ENCODE data around the gene CERS6. TPM values are rescaled to one million over a fixed set of nuclear protein-coding genes. Genes with fewer than 3 reads are reported as not detected.
"Not testable (repeated sequence)": the region's sequence is repeated elsewhere in the genome, so short reads cannot be mapped to it uniquely, and the experiment has no call there.

Gene CERS6
- total and polyA plus RNA-seq, 2 donors = 9.3 to 45.2 TPM

DNA sequence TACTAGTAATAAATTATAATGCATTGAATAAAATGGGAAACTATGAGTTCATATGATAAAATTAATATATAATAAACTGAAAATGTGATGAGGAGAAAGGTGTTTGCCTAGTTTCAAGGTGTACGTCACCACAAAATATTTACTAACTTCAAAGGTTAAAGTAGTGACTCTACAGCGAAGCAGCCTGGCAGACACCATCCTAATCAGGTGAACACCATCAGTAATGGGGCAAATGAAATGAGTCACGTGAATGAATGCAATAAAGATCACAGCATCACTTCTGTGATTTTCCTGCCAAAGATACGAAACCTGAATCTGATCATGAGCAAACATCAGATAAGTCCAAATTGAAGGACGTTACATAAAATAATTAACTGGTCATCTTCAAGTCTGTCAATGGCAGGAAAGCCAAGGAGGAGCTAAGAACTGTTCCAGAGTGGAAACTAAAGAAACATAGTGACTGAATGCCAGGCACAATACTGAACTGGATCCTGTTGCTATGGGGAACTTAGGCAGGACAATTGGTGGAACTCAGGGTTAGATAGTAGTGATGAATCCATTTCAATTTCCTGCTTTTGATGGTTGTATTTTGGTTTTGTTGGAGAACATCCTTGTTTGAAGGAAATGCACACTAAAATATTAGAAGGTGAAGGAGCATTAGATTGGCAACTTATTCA is 334.3 kb downstream of the CERS6 start:
- Histone ChIP-seq H3K27ac (ENCODE audit: low read depth) (no peak overlapping the region), H3K36me3 (ENCODE audit: insufficient read depth) (no peaks in the 10 kb centered on the region), H3K4me1 (ENCODE audit: insufficient read depth) (no peaks in the 10 kb centered on the region), H3K4me3 (ENCODE audit: low read depth, low read length) (no peak overlapping the region)
- DNase-seq (ENCODE audit: extremely low spot score) = no peak
- WGBS = 83% methylated on average over 5 of the region's 5 CpGs

DNA sequence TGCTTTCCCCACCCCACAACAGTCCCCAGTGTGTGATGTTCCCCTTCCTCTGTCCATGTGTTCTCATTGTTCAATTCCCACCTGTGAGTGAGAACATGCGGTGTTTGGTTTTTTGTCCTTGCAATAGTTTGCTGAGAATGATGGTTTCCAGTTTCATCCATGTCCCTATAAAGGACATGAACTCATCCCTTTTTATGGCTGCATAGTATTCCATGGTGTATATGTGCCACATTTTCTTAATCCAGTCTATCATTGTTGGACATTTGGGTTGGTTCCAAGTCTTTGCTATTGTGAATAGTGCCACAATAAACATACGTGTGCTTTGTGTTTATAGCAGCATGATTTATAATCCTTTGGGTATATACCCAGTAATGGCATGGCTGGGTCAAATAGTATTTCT is 335.1 kb downstream of the CERS6 start:
- DNase-seq (ENCODE audit: extremely low spot score); H3K4me3 ChIP-seq (ENCODE audit: low read depth, low read length); H3K4me1 ChIP-seq (ENCODE audit: insufficient read depth); H3K27ac ChIP-seq (ENCODE audit: low read depth); H3K36me3 ChIP-seq (ENCODE audit: insufficient read depth): not testable (repeated sequence)
- 80% methylated on average over 2 of the region's 2 CpGs for WGBS

DNA sequence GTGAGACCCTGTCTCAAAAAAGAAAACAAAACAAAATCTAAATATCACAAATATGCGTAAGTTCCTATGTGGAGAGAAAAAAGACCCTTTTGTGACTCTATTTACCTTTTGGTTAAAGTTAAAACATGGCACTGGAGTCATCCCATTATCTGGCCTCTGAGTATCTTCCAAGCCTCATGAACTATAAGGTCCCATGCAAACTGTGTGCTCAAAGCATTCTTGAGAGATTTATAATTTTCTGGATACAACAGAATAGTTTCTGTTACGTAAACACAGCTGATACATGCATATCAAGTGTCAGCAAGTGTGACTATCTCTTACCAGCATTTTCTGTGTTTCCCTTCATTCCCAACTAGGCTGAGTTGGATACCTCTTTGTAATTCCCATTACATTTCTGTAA is 337.5 kb downstream of the CERS6 start:
- DNase-seq (ENCODE audit: extremely low spot score) = no peak
- no peaks in the 10 kb centered on the region for H3K36me3 ChIP-seq (ENCODE audit: insufficient read depth)
- no peak overlapping the region for H3K4me3 ChIP-seq (ENCODE audit: low read depth, low read length)
- no peak overlapping the region for H3K27ac ChIP-seq (ENCODE audit: low read depth)
- WGBS = 27% methylated on average over 2 of the region's 2 CpGs
- no peaks in the 10 kb centered on the region for H3K4me1 ChIP-seq (ENCODE audit: insufficient read depth)

DNA sequence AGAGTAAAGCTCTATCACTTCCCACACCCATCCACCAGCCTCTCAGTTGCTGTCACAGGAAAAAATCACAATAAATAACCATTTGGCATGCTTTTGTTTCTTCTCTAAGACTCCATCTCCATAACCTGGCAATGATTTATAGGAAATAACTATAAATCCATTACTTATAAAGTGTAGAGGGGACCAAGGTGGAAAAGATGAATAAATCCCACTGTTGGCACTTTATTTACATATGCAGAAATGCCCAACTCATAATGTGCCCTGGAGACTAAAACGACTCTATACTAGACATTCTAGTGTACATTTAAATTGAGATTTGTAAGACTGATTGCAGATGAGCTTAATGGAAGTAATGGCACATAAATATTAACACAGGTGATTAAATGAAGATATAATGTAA is 338.9 kb downstream of the CERS6 start:
- no peak overlapping the region for H3K27ac ChIP-seq (ENCODE audit: low read depth)
- no peaks in the 10 kb centered on the region for H3K4me1 ChIP-seq (ENCODE audit: insufficient read depth)
- DNase-seq (ENCODE audit: extremely low spot score) = no peak
- no peaks in the 10 kb centered on the region for H3K36me3 ChIP-seq (ENCODE audit: insufficient read depth)
- WGBS = 52% methylated on average over 1 of the region's 1 CpG
- H3K4me3 ChIP-seq (ENCODE audit: low read depth, low read length) = no peak overlapping the region

DNA sequence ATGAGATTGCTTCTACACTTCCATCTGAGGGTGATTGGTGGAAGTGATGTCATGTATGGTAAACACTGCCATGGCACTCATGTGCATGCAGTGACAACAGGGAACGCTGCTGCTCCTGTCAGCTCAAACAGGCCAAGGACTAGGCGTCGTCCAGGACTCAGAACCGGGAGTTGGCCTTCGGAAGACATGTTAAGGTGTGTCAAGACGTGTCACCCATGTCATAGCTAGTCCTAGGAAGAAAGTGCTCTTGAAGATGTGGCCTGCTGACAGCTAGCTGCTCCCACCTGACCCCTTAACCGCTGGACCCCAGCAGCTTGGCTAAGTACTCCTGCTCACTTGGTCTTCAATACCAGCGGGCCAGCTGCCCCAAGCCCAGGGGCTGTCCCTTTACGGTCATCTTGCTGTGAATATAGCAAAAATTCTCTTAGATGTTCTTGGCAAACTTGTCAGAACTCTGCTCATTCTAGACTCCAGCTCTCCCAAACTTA is 340.1 kb downstream of the CERS6 start:
- H3K27ac ChIP-seq (ENCODE audit: low read depth) = no peak overlapping the region

DNA sequence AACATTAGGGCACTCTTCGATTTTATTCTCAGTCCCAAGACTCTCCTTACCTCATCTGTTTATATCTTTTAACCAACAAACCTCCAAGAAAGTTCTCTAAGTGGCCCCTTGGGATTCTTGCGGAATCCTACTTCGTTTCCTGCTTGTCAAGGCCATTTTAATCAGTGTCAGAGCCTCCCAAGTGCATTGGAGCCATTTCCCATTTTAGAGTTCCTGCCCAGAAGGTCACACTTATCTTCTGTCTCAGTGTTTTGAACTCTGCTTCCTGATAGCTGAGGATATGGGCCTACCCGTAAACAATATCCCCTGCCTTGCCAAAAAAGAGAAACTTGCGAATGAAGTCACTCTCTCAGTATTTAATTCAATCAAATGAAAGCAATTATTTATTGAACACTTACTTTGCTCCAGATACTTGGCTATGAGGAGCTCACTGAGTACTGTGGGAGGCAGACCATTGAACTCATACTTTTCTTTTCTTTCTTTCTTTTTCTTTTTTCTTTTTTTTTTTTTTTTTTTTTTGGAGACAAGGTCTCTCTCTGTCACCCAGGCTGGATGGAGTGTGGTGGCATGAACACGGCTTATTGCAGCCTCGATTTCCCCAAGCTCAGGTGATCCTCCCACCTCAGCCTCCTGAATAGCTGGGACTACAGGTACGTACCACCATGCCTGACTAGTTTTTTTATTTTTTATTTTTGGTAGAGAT is 340.7 kb downstream of the CERS6 start:
- DNase-seq (ENCODE audit: extremely low spot score) = no peak
- Histone ChIP-seq H3K4me3 (ENCODE audit: low read depth, low read length) (no peak overlapping the region), H3K36me3 (ENCODE audit: insufficient read depth) (no peaks in the 10 kb centered on the region), H3K27ac (ENCODE audit: low read depth) (no peak overlapping the region), H3K4me1 (ENCODE audit: insufficient read depth) (no peaks in the 10 kb centered on the region)
- WGBS = 78% methylated on average over 8 of the region's 8 CpGs

More for the DNA sequence above, 340.1 kb downstream of the CERS6 start:
- no peak overlapping the region for H3K4me3 ChIP-seq (ENCODE audit: low read depth, low read length)
- H3K4me1 ChIP-seq (ENCODE audit: insufficient read depth) = no peaks in the 10 kb centered on the region
- 86% methylated on average over 9 of the region's 9 CpGs for WGBS
- H3K36me3 ChIP-seq (ENCODE audit: insufficient read depth) = no peaks in the 10 kb centered on the region
- DNase-seq (ENCODE audit: extremely low spot score) = no peak

DNA sequence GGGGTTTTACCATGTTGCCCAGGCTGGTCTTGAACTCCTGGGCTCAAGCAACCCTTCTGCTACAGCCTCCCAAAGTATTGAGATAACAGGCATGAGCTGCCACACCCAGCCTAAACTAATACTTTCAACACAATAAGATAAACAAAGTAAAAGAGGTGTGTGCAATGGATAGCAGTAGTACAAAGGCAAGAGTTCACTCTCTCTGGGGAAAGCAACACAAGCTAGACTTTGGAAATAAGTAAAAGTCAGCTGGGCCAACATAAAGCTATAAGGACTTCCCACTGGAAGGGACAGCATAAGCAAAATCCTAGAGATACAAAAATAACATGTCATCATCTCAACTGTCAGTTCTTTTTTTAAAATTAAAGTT is 341.2 kb downstream of the CERS6 start:
- Histone ChIP-seq H3K4me3 (ENCODE audit: low read depth, low read length) (no peak overlapping the region), H3K4me1 (ENCODE audit: insufficient read depth) (no peaks in the 10 kb centered on the region)
- DNase-seq (ENCODE audit: extremely low spot score) = no peak

DNA sequence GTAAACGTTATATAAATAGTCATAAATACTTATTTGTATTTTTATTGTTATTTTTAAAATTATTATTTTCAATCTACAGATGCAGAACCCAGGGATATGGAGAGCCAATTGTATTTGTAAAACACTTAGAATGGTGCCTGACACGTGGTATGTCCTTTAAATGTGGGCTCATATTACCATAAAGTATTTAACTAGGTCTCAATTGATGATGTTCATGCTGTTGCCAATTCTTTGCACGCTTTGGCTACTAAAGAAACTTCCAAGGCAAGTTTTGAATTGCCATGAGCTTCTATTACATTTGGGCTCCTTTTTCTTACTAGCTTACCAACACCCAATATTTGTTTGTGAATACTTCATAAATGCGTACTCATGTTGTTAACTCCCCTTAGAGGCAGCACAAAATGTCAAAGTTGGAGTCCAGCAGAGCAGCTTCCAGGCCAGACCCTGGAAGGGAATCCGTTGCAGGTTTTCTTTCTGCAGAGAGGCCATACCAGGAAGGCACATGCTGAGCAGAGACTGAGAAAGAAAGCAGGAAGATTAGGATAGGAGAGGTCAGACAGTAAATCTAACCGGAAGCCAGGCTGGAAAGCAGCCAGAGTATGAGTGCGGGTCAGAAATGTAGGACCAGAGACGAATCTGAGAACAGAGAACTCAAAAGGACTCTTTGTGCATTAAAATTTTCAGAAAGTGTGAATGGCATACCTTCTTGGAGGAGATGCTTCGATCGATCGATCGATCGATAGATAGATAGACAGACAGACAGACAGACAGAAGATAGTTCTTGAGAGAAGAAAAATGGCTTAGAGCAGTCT is 342.2 kb downstream of the CERS6 start:
- no peak for DNase-seq (ENCODE audit: extremely low spot score)
- Histone ChIP-seq H3K36me3 (ENCODE audit: insufficient read depth) (no peaks in the 10 kb centered on the region), H3K27ac (ENCODE audit: low read depth) (no peak overlapping the region)

More for the DNA sequence above, 341.2 kb downstream of the CERS6 start:
- Histone ChIP-seq H3K27ac (ENCODE audit: low read depth) (no peak overlapping the region), H3K36me3 (ENCODE audit: insufficient read depth) (no peaks in the 10 kb centered on the region)

DNA sequence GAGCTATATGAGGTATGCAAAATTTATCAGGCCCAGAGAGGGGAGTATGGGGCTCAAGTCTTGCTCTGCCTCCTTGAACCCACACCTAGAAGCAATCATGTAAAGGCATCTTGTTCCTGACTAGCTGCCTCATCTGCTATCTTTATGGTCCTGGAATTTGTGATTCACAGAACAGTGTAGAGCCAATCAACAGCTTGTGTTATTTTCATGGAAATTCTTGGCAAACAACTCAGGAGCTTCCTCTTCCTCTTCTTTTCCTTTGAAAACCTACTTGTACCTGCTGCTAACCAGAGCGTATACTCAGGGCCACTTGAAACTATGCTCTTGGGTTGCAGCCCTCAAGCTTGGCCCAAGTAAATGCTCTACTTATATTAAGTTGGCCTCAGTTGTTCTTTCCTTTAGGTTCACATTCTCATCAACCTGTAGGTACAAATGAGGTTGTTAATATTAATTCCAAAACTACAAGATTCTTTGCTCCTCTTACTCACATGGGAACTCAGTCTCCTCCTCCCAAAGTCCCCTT is 342.9 kb downstream of the CERS6 start:
- Histone ChIP-seq H3K36me3 (ENCODE audit: insufficient read depth) (no peaks in the 10 kb centered on the region), H3K4me1 (ENCODE audit: insufficient read depth) (no peaks in the 10 kb centered on the region), H3K27ac (ENCODE audit: low read depth) (no peak overlapping the region), H3K4me3 (ENCODE audit: low read depth, low read length) (no peak overlapping the region)
- 91% methylated on average over 1 of the region's 1 CpG for WGBS
- no peak for DNase-seq (ENCODE audit: extremely low spot score)

More for the DNA sequence above, 342.2 kb downstream of the CERS6 start:
- 72% methylated on average over 13 of the region's 13 CpGs for WGBS
- Histone ChIP-seq H3K4me3 (ENCODE audit: low read depth, low read length) (no peak overlapping the region), H3K4me1 (ENCODE audit: insufficient read depth) (no peaks in the 10 kb centered on the region)

DNA sequence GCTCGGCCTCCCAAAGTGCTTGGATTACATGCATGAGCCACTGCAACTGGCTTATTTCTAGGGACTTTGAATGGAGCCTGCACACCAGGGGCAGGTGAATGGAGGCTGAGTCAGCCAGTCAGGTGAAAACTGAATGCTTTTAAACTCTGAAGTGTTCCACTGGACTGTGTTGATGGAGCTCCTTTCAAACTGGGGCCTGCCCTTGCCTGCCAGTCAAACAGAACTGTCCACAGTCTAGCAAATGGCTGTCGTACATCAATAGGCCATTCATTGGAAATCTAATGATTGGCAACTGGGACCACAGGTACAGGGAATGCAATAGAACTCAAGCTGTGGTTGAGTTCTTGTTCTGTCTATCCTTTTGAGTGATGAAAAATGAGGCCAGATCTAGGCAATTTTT is 345.4 kb downstream of the CERS6 start:
- H3K4me3 ChIP-seq (ENCODE audit: low read depth, low read length) = no peak overlapping the region
- H3K4me1 ChIP-seq (ENCODE audit: insufficient read depth) = no peaks in the 10 kb centered on the region
- no peak overlapping the region for H3K27ac ChIP-seq (ENCODE audit: low read depth)
- DNase-seq (ENCODE audit: extremely low spot score) = no peak
- 50% methylated on average over 2 of the region's 2 CpGs for WGBS
- no peaks in the 10 kb centered on the region for H3K36me3 ChIP-seq (ENCODE audit: insufficient read depth)

DNA sequence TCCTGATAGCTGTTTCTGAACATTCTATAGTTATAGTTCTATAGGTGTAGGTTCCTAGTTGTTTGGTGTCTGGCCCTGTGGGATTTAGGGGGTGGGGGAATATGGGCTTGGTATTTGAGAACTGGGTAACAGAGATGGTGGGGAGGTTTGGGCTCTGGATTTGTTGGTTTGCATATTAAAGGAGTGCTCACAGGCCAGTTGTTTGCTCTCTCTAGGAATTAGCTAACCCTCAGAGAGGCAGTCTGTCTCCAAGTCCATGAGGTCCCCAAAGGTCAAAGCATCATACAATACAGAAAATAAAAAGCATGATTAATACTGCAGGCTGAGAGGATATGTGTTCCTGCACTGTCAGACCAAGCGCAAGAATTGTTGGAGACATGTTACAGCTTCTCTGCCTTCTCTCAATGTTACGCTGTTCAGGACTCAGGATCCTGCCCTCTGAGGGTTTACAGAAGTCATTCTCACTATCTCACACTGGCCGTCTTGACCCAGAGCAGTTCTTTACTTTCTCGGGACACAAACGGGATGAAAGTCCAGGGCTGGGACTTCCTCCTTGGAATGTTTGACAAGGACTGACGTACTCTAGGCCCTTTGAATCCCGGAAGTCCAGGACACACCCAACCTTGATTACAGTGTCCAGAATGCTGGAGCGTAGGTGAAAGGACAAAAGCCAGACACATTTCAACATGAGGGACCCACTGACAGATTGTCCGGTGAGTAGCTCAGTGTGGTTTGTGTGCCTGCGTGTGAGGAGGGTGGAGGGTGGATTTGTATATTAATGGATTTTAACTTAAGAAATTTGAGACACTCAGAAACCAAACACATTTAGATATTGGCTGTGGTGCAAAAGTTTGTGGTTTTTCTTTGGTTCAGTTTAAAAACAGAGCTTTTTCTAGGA is 346.1 kb downstream of the CERS6 start, which contains the start of gene NOSTRIN:
NOSTRIN (plus strand) TSS at position 677 of the 898 bp plus-strand sequence; CDS start at position 687, 10 bp downstream.
- no peaks in the 10 kb centered on the region for H3K36me3 ChIP-seq (ENCODE audit: insufficient read depth)
- H3K4me1 ChIP-seq (ENCODE audit: insufficient read depth) = no peaks in the 10 kb centered on the region
- no peak for DNase-seq (ENCODE audit: extremely low spot score)
- peak within 1 kb of the TSS; percentile 29 for H3K4me3 ChIP-seq (ENCODE audit: low read depth, low read length)
- H3K27ac ChIP-seq (ENCODE audit: low read depth) = no peak within 1 kb of the TSS
- WGBS = 38% methylated on average over 10 of the region's 10 CpGs

DNA sequence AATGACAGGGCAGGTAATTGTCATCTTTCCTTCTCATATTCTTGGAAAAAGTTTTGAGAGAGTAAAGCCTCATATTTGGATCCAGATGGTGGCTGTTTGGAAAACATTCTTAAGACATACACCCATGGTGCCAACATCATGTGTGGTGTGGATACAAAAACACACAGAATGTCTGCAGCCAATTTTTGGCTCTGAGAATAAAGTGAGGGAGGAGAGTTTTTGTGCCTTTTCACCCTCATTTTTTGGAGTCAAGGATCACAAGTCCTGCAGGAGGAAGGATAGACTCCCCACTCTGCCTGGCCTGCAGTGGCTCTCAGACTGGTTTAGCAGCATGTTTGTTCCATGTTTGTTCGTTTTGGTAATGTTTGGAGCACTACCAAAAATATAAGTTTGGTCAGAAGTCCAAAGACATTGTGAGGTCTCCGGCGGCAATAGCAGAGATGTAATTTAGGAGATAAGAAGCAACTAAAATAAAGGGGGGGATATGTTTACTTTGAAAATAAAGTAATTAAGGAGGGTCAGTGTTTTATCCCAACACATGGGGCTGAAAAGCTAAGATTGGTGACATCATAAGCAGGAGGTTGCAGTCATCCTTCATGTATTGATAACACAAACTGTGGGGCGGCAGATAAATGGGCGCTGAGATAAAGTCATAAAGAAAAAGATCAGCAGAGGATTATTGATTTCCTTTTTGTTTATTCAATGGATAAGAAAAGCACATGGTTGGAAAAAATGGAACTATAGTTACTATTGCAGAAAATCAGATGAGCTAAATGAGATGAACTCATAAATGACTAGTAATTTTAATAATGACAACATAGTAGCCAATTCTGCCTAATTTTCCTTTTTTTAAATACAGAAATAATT is 347.0 kb downstream of the CERS6 start:
- WGBS = 49% methylated on average over 5 of the region's 5 CpGs
- DNase-seq (ENCODE audit: extremely low spot score) = no peak
- no peaks in the 10 kb centered on the region for H3K36me3 ChIP-seq (ENCODE audit: insufficient read depth)
- peak overlapping the region; percentile 29 for H3K4me3 ChIP-seq (ENCODE audit: low read depth, low read length)
- no peak overlapping the region for H3K27ac ChIP-seq (ENCODE audit: low read depth)
- no peaks in the 10 kb centered on the region for H3K4me1 ChIP-seq (ENCODE audit: insufficient read depth)

Data from urinary bladder (tissue), 4 donors.